Fibroblast of villous mesenchyme (primary cell): ENCODE measurements around the gene GPR37. TPM values are rescaled to one million over a fixed set of nuclear protein-coding genes. Genes with fewer than 3 reads are reported as not detected.

Experiments used
- DNase-seq: peaks from one replicate; pipeline ENCODE4 v3.0.0-alpha.2; 2010; ENCODE audit warnings: low read depth
- H3K4me3 ChIP-seq: 2 replicates; pipeline ENCODE4 v1.5.1; 2011; ENCODE audit warnings: low read depth, mild to moderate bottlenecking, low read length
- CTCF ChIP-seq: IDR thresholded peaks from 2 replicates; pipeline ENCODE4 v1.5.1; 2012; ENCODE audit warnings: low read depth, mild to moderate bottlenecking, low read length; ENCODE audit not compliant: insufficient read depth
- total RNA-seq: library from RNA; depleted of rRNA; stranded (reverse); fragments of >200 nt; gene quantifications from 2 replicates; pipeline ENCODE4 v1.2.3, GENCODE V29; 2012

GPR37 gene
- total RNA-seq, 1 donor, result 5.6 TPM

- H3K4me3 ChIP-seq, result no peak overlapping the region
- no peak for TF ChIP-seq CTCF
- no peak for DNase-seq
These were observed 66.6 kb downstream of the GPR37 start for GRCh38 chr7:124698964-124699363.

- no peak for DNase-seq
- H3K4me3 ChIP-seq, result no peak overlapping the region
- TF ChIP-seq CTCF, result no peak
These were observed 67.8 kb downstream of the GPR37 start for GRCh38 chr7:124697746-124698145.

Other genes with a start within 250 kb of the GPR37 start
- gene POT1, start 164.0 kb upstream of the GPR37 start, total RNA-seq, result 27.4 and 36.7 TPM in 2 replicates